Spleen (tissue), 11 donors: Measurements from ENCODE around the gene TMEM45A. TPM values are rescaled to one million over a fixed set of nuclear protein-coding genes. Genes with fewer than 3 reads are reported as not detected.

Experiments
- DNase-seq: peaks from one replicate; pipeline ENCODE4 v3.0.0-alpha.2; 2020
- H3K27ac ChIP-seq, 8 donors: fragments of 200-600 bp; sonication (generic) in 7 of 8; 1 replicate in 4 of 8; 2 replicates in 4 of 8; pipeline versions ENCODE4 v1.5.0 to v1.8.0; 2016 to 2021; ENCODE audit warnings: inconsistent platforms in 4 of 8, mild to moderate bottlenecking in 4 of 8, moderate library complexity in 1 of 8
- H3K27me3 ChIP-seq, 7 donors: fragments of 200-600 bp; sonication (generic) in 6 of 7; replicated peaks in 1 of 7; 1 replicate in 4 of 7; 2 replicates in 3 of 7; pipeline versions ENCODE4 v1.5.0 to v1.8.0; 2016 to 2021; ENCODE audit warnings: inconsistent platforms in 3 of 7, mild to moderate bottlenecking in 1 of 7
- H3K36me3 ChIP-seq, 6 donors: fragments of 200-600 bp; sonication (generic) in 5 of 6; 1 replicate in 4 of 6; 2 replicates in 2 of 6; pipeline versions ENCODE4 v1.5.0 to v1.8.0; 2016 to 2021; ENCODE audit warnings: inconsistent platforms in 2 of 6
- H3K4me1 ChIP-seq, 6 donors: fragments of 200-600 bp; sonication (generic) in 5 of 6; 1 replicate in 3 of 6; 2 replicates in 3 of 6; pipeline versions ENCODE4 v1.5.0 to v1.8.0; 2016 to 2021; ENCODE audit warnings: inconsistent platforms in 3 of 6
- H3K4me3 ChIP-seq, 8 donors: fragments of 200-600 bp; sonication (generic) in 7 of 8; 1 replicate in 4 of 8; 2 replicates in 4 of 8; pipeline versions ENCODE4 v1.5.0 to v1.8.0; 2016 to 2021; ENCODE audit warnings: inconsistent platforms in 4 of 8, mild to moderate bottlenecking in 4 of 8, moderate library complexity in 2 of 8
- H3K9me3 ChIP-seq, 8 donors: fragments of 200-600 bp; sonication (generic) in 7 of 8; 1 replicate in 4 of 8; 2 replicates in 4 of 8; pipeline versions ENCODE4 v1.5.0 to v1.8.0; 2016 to 2021; ENCODE audit warnings: inconsistent platforms in 4 of 8
- POLR2A ChIP-seq, 3 donors: fragments of 450-650 bp; IDR thresholded peaks; one replicate each; pipeline ENCODE4 v1.5.1; 2017; ENCODE audit warnings: antibody characterized with exemption in 3 of 3, mild to moderate bottlenecking in 1 of 3
- POLR2AphosphoS5 ChIP-seq, 3 donors: sonication (generic); formaldehyde crosslinking; IDR thresholded peaks; one replicate each; pipeline ENCODE4 v1.5.1; 2017; ENCODE audit warnings: antibody characterized with exemption in 3 of 3
- WGBS, 5 donors: extraction: QIAGEN DNeasy Blood & Tissue Kit in 3 of 5; methylation state at CpG; one replicate each; pipeline versions ENCODE4 v1.1.5 to v1.1.7; 2013 to 2018; 5-methylcytosine and 5-hydroxymethylcytosine counted together
- intact Hi-C: fragments of 100-400 bp; cut with DNase I; formaldehyde crosslinking; loops from one replicate; pipeline ENCODE4 v1.15.0; 2023; ENCODE audit warnings: low total_unique reads
- polyA plus RNA-seq, 3 donors: library from polyadenylated mRNA; stranded (reverse); fragments of 200-250 nt; gene quantifications; one replicate each; pipeline ENCODE4 v1.2.1, GENCODE V29; 2013
- total RNA-seq, 7 donors: library from RNA; depleted of rRNA in 3 of 7; stranded (reverse); fragments of >200 nt in 3 of 7; fragmentation: NEBNext Ultra II Directional in 4 of 7; extraction: Animal tissue kit (Norgen Biotek cat#: 25700) in 4 of 7; gene quantifications; one replicate each; pipeline versions ENCODE4 v1.1.0 to v1.2.1, GENCODE V29; 2016 to 2021
- TF ChIP-seq, protein P1 (sequence below), 11 experiments: fragments of 200-600 bp in 7 of 11; fragments of 450-650 bp in 4 of 11; sonication (generic) in 4 of 11; IDR thresholded peaks in 8 of 11; conservative IDR thresholded peaks in 3 of 11; 1 replicate in 7 of 11; 2 replicates in 4 of 11; pipeline versions ENCODE4 v1.4.0 to v1.8.0; 2016 to 2021; ENCODE audit warnings: antibody characterized with exemption in 11 of 11, inconsistent platforms in 4 of 11, mild to moderate bottlenecking in 1 of 11
- donor health status: healthy with polysubstance abuse.
- donor health status: DM: no; HTN: no; CAD: no; lungs with moderate emphysema.
- donor health status: DM: no; HTN: no; CAD: no.
- donor health status: Bipolar disorder and iron deficiency.
- donor health status: healthy.
- donor health status: DM: no; HTN: no; CAD: no.
- donor health status: DM: yes; HTN: yes; CAD: no.

TMEM45A gene
- total and polyA plus RNA-seq, 10 donors, result 1.2 to 13.4 (median 5.5) TPM

DNA sequence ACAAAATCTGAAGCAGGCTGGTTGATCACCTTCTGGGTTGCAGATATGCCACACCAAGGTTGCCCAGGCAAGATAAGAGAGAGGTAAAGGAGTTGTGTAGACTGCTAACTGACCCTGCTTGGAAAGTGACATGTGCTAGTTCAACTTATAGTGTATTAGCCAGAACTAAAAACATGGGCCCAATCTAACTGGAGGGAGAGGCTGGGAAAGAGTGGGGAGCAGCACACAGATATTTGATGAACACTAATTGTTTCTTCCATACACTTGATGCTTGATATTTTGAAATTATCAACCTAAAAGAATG, 61.9 kb downstream of the TMEM45A start:
- H3K36me3 ChIP-seq, result no peaks in the 10 kb centered on the region
- H3K4me3 ChIP-seq, result no peak overlapping the region
- TF ChIP-seq POLR2A (IDR thresholded peaks at IDR 0.05), result no peak
- no peak for TF ChIP-seq POLR2AphosphoS5 (IDR thresholded peaks at IDR 0.05)
- TF ChIP-seq, protein P1, sequence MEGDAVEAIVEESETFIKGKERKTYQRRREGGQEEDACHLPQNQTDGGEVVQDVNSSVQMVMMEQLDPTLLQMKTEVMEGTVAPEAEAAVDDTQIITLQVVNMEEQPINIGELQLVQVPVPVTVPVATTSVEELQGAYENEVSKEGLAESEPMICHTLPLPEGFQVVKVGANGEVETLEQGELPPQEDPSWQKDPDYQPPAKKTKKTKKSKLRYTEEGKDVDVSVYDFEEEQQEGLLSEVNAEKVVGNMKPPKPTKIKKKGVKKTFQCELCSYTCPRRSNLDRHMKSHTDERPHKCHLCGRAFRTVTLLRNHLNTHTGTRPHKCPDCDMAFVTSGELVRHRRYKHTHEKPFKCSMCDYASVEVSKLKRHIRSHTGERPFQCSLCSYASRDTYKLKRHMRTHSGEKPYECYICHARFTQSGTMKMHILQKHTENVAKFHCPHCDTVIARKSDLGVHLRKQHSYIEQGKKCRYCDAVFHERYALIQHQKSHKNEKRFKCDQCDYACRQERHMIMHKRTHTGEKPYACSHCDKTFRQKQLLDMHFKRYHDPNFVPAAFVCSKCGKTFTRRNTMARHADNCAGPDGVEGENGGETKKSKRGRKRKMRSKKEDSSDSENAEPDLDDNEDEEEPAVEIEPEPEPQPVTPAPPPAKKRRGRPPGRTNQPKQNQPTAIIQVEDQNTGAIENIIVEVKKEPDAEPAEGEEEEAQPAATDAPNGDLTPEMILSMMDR (IDR thresholded peaks at IDR 0.05 in 8 of 11, conservative IDR thresholded peaks at IDR 0.05 in 3 of 11), result no peak
- no peak overlapping the region for H3K27ac ChIP-seq
- H3K27me3 ChIP-seq, result no peaks in the 10 kb centered on the region
- no peak for DNase-seq
- intact Hi-C loops, result no loop called here
- H3K4me1 ChIP-seq, result no peaks in the 10 kb centered on the region
- H3K9me3 ChIP-seq, result no peaks in the 10 kb centered on the region

DNA sequence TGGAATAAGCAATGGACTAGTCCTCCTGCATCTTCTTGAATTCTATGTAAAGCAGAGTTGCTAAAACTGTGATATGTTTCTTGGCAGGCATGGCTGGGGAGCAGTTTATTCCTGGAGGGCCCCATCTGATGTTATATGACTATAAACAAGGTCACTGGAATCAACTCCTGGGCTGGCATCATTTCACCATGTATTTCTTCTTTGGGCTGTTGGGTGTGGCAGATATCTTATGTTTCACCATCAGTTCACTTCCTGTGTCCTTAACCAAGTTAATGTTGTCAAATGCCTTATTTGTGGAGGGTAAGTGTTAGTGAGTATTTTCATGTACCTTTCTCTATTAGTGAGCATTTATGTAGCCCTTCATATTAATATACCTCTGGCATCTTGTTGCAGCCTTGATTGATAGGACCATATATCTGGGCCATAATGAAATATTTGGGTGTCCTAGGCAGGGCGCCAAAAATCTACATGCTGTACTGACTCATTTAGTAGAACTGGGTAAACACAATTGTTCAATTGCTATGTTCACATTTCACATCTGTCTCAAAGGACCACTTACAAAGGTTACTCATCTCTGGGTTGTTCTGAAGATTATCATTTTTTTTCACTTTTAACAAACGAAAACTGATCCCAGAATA, 64.4 kb downstream of the TMEM45A start:
- intact Hi-C loops, result no loop called here
- WGBS, 5 donors, result 86 to 94% (median 89%) methylated on average over 2 of the region's 2 CpGs
- Histone ChIP-seq H3K27ac (no peak overlapping the region), H3K4me1 (no peaks in the 10 kb centered on the region), H3K9me3 (no peaks in the 10 kb centered on the region), H3K4me3 (no peak overlapping the region), H3K36me3 (no peaks in the 10 kb centered on the region), H3K27me3 (no peaks in the 10 kb centered on the region)
- TF ChIP-seq POLR2A (IDR thresholded peaks at IDR 0.05), result no peak
- TF ChIP-seq POLR2AphosphoS5 (IDR thresholded peaks at IDR 0.05), result no peak
- DNase-seq, result no peak

DNA sequence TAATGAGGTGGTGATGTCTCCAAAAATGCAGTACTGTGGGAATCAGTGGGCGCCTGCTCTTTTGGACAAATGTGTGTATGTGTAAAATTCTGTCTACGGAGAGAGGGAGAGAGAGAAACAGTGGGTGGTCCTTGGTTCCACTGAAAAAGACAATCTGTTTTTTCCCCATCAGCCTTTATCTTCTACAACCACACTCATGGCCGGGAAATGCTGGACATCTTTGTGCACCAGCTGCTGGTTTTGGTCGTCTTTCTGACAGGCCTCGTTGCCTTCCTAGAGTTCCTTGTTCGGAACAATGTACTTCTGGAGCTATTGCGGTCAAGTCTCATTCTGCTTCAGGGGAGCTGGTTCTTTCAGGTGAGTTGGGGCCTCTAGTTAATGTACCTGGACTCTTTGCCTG, 65.8 kb downstream of the TMEM45A start:
- intact Hi-C loops, result no loop called here
- no peak for DNase-seq
- Histone ChIP-seq H3K9me3 (no peaks in the 10 kb centered on the region), H3K4me1 (no peaks in the 10 kb centered on the region), H3K36me3 (no peaks in the 10 kb centered on the region), H3K27ac (no peak overlapping the region), H3K4me3 (no peak overlapping the region), H3K27me3 (no peaks in the 10 kb centered on the region)
- 90 to 95% (median 94%) methylated on average over 7 of the region's 7 CpGs for WGBS, 5 donors
- TF ChIP-seq, protein P1 (IDR thresholded peaks at IDR 0.05 in 8 of 11, conservative IDR thresholded peaks at IDR 0.05 in 3 of 11), result no peak
- TF ChIP-seq POLR2A (IDR thresholded peaks at IDR 0.05) (no peak), POLR2AphosphoS5 (IDR thresholded peaks at IDR 0.05) (no peak)

DNA sequence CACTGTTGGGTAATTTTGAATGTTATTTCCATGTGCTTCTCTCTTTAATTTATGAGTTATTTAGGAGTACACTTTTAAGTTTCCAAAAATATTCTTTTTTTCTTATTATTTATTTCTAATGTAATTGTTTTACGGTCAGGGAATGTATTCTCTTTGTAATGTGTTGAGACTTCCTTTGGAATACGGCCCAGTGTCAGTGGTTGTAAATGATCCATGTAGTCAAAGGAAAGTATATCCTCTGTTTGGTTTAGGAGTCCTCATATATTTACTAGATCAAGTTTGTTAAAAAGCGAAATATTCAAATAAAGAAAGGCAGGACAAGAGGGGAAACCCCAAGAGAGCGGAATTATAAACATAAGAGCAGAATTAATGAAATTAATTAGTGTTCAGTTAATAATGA, 68.0 kb downstream of the TMEM45A start:
- H3K36me3 ChIP-seq, result no peaks in the 10 kb centered on the region
- TF ChIP-seq POLR2AphosphoS5 (IDR thresholded peaks at IDR 0.05) (no peak), POLR2A (IDR thresholded peaks at IDR 0.05) (no peak)
- TF ChIP-seq, protein P1 (IDR thresholded peaks at IDR 0.05 in 8 of 11, conservative IDR thresholded peaks at IDR 0.05 in 3 of 11), result no peak
- no peak overlapping the region for H3K27ac ChIP-seq
- no peaks in the 10 kb centered on the region for H3K27me3 ChIP-seq
- WGBS, 5 donors, result 86 to 96% (median 93%) methylated on average over 4 of the region's 4 CpGs
- no peak for DNase-seq
- H3K4me3 ChIP-seq, result no peak overlapping the region
- no peaks in the 10 kb centered on the region for H3K9me3 ChIP-seq
- intact Hi-C loops, result no loop called here
- H3K4me1 ChIP-seq, result no peaks in the 10 kb centered on the region
